ACHN (cell line): ENCODE measurements around the gene PARG.
"Not testable (repeated sequence)": the region's sequence is repeated elsewhere in the genome, so short reads cannot be mapped to it uniquely, and the experiment has no call there.

Experiments
- DNase-seq: peaks from one replicate; pipeline ENCODE4 v3.0.0-alpha.2; 2015
- in situ Hi-C: cut with HindIII; loops from 2 replicates; pipeline ENCODE4 v1.10.0; 2017; ENCODE audit warnings: low sequenced_read_pairs, low pct_ligation_motif_present, low pct_unique_long_range_greater_than_20kb

PARG gene

DNA sequence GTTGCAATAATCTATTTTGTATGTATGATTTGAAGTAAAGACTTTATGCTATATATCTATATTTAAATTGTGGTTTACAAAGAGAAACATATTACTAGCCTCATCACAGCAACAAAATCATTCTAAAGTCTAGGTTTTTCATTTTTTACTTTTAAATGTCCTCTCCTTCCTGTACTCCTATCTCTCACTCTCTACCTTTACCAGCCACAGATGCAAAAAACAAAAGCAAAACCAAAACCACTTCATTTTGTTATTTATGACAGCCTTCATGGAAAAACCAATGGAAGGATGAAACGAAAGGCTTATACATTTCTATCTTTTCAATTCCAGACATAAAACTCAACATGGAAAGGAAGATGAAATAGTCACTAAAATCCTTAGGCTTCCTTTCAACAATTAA is 31.5 kb downstream of the PARG start:
- DNase-seq, in situ Hi-C loops: not testable (repeated sequence)

DNA sequence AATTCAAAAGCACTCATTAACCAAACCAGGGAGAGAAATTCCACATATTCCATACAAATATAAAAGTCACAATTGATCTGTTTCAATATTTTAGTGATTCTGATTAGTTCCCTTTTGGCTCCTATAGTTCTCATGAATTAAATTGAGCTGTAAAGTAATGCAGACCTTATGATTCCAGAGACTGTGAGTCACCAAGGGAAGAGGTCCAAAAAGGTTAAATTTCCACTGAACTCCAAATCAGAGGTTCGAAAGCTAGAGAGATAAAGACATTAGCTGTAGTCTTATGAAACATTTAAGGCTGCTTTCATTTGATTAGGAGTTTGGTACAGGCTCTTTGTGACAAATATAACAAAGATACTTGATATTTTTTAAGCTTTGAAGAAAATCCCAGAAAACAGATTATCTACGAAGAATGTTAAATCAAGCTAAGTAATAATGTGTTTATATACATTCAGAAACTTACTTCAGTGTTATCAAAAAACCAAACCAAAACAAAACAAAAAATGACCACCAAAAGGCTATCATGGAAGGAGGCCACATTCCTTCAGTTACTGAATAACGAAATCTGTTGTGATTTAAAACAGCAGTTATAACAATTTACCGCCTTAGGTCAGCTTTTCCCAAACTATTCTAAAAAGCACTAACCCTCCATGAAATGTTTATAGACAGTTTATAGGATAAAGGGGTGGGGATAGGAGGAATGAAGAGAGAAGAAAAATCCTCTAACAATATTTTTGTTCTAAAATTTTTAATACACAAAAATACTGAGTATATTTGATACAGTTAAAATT is 33.3 kb downstream of the PARG start:
- in situ Hi-C loops: not testable (repeated sequence)
- DNase-seq: peak; percentile 23

DNA sequence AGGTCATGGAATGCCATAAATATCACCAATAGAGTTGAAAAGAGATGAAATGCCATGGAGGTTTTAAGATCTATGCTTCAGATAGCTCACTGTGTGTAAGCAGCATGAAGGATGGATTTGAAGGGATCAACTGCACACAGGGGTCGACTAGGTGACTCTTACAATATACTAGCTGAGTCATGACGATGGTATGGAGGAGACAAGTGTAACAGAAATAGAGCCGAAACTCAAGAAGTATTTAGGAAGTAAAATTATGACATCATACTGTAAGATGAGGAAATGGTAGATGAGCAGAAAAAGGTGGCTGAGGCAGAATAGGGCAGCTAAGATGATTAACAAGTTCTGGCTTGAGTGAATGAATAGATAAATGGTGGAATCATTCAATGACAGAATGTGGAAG is 38.0 kb downstream of the PARG start:
- in situ Hi-C loops, DNase-seq: not testable (repeated sequence)

DNA sequence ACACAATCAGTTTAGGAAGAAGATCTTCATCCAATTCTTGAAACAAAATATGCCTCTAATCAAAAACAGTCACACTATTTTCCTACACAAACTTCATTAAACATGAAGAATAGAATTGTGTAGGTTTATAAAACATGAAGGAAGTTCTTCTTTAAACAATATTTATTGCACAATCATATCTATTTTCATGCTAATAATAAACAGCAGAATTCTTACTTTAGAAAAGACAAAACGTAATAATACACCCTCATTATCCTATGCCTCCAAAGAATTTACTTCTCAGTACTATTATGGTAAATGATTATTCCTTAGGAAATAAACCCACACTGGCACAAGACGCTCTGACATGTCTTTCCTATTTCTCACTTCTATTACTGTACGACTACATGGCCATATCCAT is 41.4 kb downstream of the PARG start:
- in situ Hi-C loops: not testable (repeated sequence)

DNA sequence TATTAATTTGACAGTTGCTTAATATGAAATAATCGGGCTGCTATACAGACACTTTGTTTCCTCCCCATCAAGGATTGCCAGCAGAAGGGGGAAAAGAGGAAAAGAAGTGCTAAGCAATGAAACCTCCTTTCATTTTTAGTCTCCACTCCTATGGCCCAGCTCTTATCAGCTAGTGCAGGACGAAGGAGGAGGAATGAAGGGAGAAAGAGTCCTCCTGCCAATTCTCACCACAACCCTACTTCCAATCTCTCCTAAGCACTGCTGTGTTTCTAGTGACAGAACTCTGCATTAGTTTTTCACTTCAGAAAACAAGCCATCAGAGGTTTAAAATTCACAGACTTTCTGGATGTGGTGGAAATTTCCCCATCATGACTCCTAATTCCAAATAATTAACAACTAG is 41.8 kb downstream of the PARG start:
- DNase-seq, in situ Hi-C loops: not testable (repeated sequence)

More for the DNA sequence above, 41.4 kb downstream of the PARG start:
- not testable (repeated sequence) for DNase-seq

DNA sequence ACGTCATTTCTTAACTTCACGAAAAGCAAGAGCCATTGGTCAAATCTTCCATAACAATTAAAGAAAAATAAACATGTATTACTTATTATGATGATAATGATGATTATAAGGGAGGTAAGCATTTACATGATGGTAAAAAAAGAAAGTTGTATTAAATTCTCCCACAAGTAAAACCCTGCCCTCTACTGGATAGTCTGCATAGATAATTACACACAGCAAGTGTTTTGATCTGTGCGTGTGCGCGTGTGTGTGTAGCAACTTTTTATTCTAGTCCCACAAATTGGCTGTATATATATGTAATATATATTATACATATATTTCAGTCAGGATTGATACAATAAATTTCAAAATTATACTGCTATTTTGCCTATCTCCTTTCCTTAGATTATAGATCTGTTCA is 51.8 kb downstream of the PARG start:
- in situ Hi-C loops: not testable (repeated sequence)

DNA sequence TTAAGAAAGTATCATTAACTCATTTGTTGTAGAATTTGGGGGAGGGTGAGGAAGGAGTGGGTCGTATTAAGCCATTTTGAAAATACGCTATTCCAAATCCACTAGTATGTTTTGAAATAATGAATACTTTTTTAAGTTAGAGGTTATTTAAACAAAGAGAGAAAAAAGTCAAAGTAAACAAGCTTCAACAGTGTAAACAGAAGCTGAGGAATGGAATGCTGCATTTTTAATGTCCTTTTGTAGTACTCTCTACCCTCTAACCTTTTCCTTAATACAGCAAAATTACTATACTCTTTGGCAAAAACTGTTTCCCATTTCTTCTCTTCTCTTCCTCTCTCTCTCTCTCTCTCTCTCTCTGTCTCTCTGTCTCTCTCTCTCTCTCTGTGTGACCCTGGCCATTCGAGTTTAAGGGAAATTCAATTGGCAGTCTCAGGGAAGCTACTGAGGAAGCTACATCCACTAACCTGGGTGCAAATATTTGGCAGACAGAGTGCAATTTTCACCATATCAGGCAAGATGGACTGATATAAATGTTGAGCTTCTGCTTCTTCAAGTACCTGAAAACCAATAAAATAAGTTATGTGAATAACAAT is 57.0 kb downstream of the PARG start:
- DNase-seq, in situ Hi-C loops: not testable (repeated sequence)

More for the DNA sequence above, 51.8 kb downstream of the PARG start:
- not testable (repeated sequence) for DNase-seq

DNA sequence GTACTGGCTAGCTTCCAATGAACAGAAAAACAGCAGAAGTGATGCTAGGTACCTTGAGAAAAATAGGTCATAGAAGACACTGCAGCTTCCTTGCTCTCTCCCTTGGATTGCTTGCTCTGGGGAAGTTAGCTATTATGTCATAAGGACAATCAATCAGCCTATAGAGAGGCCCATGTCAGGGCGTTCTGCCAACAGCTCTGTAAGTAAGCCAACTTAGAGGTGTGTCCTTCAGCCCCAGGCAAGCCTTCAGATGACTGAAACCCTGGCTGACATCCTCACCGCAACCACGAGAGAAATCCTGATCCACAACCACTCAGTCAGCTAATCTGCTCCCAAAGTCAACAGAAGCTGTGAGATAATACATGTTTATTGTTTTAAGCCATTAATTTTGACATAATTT is 58.0 kb downstream of the PARG start:
- DNase-seq, in situ Hi-C loops: not testable (repeated sequence)

DNA sequence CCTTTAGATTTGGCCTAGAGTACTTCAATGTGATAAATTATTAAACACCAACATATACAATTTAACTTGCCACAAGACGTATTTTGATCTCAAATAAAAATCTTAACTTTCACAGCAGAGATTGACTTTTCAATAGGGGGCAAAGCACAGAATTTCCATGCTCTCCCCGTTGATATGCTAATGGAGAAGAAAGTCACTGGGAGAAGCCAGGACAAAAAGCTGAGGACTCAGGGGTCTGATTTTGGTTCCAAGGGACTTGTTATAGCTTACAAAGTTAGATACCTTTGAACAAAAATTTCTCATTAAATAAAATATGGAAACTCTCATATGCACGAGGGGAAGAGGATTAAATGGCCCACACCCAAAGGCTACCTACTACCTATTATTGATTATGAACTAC is 59.5 kb downstream of the PARG start:
- in situ Hi-C loops, DNase-seq: not testable (repeated sequence)

DNA sequence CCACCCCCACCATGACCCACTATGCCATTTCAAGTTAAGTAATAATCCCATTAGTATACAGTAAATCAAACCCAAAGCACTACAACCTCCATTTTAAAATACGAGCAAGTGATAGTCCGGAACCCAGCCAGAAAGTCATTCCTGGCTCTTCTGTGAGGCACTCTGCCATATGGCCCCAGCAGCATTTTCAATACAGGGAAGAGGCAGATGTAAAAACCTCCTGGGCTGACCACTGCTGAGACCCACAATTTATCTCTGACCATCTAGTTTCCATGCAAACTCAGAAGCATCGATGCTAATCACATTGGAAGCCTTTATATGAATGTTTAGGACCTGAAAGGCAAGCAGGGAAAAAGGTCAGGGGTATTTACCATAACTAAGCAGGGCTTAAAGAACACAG is 69.1 kb downstream of the PARG start:
- in situ Hi-C loops, DNase-seq: not testable (repeated sequence)

DNA sequence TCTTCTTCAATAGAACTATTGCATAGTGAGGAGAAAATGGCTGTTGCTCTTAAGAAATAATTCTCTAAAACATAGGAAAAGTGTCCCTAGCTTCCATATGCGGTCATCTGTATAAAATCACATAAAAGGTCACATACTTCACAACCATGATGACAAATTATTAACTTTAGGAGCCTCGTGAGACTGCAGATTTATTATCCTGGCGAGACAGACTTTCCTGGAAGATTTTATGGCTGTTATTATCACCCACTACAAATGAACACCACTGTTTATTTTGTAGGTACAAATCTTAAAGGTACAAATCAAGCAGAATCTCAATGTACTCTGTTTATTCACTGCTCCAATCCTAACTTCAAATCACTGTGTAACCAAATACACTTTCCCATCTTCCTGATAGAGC is 70.4 kb downstream of the PARG start:
- DNase-seq, in situ Hi-C loops: not testable (repeated sequence)

DNA sequence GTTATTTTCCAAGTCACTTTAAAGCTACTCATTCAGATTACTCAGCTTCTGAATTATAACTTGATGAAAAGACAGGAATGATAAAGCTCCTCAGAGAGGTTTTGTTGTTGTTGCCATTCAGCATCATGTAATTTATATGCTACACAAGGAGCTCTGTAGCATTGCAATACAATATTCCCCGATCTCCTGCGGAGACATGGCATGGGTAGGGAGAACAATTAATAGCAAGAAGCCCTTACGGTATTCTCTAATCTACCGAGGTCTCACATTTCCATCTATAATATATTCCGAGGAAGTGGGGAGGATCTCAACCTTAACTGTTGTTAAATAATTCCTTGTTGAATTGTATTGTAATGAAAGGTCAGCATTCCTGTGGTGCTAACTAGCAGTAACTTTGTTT is 81.9 kb downstream of the PARG start:
- in situ Hi-C loops: not testable (repeated sequence)

DNA sequence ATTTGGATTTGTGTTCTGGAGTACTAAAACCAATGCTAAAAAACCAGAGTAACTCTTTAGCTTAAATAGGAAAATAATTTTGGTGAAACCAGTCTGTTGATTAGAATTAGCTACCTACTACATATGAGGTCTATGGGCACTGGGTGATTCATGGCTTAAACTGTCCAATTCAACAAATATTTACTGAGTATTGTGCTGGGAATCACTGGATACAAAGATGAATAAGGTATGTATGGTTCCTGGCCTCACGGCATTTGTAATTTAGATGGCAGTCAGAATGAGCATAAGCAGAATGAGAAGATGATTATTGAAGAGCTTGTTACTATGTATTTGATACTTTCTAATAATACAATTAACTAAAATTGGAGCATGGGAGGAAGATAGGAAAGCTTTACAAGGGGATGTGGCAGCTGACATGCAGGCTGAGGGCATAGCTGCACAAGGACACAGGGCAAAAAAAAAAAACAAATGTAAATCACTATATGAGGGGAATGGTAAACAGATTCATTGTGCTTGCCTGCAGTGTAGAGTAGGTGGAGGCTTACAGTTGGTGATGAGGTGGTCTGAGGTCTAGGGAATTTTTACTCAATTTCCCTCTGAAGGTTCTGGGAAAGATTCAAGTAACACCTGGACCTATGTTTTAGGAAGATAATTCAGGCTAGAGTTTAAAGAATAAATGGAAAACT is 83.0 kb downstream of the PARG start:
- in situ Hi-C loops, DNase-seq: not testable (repeated sequence)

More for the DNA sequence above, 81.9 kb downstream of the PARG start:
- DNase-seq: not testable (repeated sequence)

DNA sequence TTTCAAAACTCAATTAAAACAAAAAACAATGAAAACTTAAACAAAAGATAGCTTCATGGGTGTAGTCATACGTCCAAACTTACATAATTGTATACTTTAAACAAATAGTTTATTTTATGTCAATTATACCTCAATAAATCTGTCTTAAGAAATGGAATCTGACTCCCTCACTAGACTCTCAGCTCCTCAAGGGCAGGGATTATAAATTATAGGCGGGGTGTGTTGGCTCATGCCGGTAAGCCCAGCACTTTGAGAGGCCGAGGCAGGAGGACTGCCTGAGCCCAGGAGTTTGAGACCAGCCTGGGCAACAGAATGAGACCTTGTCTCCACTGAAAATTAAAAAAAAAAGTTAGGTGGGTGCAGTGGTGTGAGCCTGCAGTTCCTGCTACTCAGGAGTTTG is 92.3 kb downstream of the PARG start:
- in situ Hi-C loops, DNase-seq: not testable (repeated sequence)

DNA sequence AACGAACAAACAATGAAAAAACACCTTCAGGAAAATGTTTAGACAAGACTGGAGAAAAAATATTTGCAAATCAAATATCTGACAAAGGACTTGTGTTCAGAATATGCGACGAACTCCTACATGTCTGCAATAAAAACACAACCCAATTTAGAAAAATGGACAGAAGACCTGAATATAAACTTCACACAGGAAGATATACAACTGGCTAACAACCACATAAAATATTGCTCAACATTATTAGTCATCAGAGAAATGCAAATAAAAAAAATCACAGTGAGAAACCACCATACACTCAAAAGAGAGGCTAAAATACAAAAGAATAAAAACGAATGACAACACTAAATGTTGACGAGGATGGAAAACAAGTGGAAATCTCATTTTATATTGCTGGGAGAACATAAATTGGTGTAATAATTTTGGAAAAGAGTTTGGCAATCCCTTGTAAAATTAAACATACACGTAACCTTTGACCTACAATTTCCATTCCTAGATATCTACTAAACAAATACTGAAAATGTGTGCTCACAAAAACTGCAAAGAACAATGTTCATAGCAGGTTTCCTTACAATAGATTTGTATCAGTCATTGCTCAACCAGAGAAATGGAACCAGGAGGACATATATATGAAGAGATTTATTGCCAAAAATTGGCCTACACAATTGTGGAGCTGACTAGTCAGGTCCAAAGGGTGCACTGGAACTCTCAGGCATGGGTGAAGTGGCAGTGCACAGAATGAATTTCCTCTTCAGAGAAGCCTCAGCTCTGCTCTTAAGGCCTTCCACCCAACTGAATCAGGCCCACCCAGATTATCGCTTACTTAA is 96.8 kb downstream of the PARG start:
- in situ Hi-C loops: no loop called here
- no peak for DNase-seq

DNA sequence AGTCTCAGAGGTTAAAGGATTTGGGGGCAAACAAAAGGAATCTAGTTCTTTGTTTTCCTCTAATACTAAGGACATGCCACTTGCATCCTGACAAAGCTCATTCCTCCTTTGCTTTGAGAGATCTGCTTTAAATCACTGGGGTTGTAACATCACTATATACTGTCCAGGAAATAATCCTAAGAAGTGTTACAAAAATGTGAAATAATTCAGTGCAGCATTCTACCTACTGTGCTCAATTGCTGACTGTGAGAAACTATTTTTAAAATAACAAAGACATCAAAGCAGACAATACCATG is 99.5 kb downstream of the PARG start:
- DNase-seq: not testable (repeated sequence)

DNA sequence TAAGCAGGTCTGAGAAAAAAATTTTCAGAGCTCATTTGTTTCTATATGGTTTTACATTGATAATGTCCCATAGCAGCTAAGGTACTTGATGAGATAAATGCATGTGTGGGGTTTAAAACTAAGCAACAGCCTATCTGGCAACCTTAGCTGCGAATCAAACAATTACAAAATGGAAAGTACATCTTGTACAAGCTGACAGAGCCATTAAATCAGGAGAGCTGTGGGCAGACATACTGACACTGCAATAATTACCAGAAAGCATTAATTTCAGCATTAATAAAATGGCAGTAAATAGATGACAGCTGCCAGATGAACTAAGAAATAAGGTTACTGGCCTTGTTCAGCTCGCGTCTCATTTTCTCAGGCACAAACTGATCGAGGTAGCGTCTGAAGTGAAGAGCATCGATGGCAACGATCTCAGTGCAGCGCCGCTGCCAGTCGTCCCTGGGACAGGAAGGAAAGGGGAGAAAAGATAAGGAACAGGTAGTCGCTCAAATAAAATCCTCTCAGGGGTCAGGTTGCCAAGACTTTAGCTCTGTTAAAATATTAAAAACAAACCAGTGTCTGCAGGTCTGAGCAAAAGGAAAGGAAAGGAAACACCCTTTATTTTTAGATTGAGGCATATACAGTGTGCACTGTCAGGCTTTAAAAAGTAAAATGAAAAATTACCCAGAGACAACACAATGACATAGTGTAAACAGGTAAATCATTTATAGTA is 100.1 kb downstream of the PARG start:
- in situ Hi-C loops: no loop called here
- DNase-seq: peak; percentile 37

More for the DNA sequence above, 99.5 kb downstream of the PARG start:
- in situ Hi-C loops: not testable (repeated sequence)

DNA sequence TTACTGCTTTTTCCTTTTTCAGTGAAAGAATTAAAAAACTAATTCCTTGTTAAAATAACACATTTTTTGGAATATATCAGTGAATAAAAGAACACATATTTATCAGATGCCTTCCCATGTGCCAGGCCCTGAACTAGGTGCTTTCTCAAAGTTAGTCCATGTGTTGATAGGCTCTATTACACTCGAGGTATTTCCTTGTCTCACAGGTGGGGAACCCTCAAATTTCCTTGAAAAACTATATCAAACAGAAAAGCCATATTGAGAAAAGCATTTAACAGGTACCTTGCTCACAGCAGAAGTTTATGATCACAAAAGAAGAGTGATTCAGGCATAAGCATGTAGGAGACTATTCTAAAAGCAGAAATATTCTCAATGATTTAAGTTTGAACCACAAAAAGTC is 104.1 kb downstream of the PARG start:
- in situ Hi-C loops: no loop called here
- peak; percentile 60 for DNase-seq
